Bladder microvascular endothelial cell (primary cell): ENCODE results near the gene CEMP1. TPM values are rescaled to one million over a fixed set of nuclear protein-coding genes. Genes with fewer than 3 reads are reported as not detected.

Experiments
- total RNA-seq: library from RNA; depleted of rRNA; stranded (reverse); fragments of >200 nt; gene quantifications from 2 replicates; pipeline ENCODE4 v1.2.3, GENCODE V29; 2014

Gene CEMP1, protein sequence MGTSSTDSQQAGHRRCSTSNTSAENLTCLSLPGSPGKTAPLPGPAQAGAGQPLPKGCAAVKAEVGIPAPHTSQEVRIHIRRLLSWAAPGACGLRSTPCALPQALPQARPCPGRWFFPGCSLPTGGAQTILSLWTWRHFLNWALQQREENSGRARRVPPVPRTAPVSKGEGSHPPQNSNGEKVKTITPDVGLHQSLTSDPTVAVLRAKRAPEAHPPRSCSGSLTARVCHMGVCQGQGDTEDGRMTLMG
- total RNA-seq = not detected in 2 replicates

DNA sequence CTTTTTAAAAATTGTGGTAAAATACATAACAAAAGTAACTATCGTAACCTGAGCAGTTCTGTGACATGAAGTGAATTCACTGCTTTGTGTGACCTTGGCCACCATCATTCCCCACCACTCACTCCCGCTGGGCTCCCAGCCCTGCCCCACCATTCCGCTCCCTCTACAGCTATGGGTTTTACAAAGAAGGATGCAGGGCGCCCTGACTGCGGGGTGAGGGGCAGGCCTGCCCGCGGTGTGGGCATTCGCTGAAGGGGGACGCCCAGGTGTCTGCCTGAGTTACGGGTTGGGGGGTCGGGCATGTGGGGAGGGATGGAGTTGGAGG, at the start of gene CEMP1:
CEMP1 (minus strand) TSS at position 38 of the 325 bp plus-strand sequence. CDS start 335 bp downstream, outside the sequence.

DNA sequence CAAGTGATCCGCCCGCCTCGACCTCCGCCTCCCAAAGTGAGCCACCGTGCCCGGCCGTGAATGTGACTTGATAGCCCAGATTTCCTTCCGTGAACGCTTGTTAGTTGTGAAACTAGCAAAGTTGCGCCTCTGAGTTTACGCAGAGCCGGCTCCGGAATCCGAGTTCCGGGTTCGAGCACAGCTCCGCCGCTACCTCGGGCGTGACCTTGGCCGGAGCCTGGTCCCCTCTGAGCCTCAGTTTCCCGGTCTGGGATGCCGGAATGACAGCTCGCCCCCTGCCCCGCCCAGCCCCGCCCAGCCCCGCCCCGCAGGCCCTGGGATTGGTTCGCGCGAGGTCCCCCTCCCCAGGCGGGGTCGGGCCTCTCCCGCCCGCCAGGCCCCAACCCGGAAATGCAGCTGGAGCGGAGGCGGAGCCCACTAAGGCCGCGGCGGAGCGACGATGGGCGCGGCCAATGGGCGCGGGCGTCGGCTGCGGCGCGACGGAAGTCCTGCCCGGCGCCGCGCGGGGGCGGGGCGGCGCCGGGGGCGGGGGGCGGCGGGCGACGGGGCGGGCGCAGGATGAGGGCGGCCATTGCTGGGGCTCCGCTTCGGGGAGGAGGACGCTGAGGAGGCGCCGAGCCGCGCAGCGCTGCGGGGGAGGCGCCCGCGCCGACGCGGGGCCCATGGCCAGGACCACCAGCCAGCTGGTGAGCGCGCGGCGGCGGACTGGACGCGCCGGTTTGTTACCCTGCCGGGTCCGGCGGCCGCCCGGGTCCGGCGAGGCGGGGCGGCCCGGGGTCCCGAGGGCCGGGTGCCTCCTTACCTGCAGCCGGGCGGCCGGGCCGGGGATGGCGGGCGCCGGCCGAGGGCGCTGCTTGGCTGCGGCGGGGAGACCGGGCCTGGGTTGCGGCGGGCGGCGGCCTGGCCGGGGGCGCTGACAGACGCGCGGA, 6.5 kb upstream of the CEMP1 start, which contains the start of gene PDPK1:
PDPK1 (plus strand) TSS at position 571 of the 929 bp plus-strand sequence; CDS start at position 663, 92 bp downstream.

DNA sequence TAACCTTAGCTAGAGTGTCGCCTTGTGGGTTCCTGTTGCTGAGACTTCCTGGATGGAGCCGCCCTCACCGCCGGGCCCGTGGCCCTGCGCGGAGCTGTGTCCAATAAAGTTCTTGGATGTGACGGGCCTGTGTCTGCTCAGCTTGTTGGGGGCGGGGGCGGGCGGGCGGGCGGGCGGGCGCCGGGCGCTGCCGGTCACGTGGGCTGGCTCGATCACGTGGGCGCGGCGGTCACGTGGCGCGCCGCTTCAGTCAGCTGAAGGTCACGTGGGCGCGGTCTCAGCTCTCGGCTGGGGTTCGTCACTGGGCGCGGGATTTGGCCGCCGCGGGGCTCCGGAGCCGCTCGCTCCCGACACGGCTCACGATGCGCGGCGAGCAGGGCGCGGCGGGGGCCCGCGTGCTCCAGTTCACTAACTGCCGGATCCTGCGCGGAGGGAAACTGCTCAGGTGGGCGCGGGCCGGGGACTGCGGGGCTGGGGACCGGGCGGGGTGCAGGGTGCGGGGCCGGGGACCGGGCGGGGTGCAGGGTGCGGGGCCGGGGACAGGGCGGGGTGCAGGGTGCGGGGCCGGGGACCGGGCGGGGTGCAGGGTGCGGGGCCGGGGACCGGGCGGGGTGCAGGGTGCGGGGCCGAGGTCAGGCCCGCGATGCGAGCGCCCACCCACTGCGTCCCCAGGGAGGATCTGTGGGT, 11.0 kb downstream of the CEMP1 start, which contains the start of gene AMDHD2:
AMDHD2 (plus strand) TSS at position 275 of the 687 bp plus-strand sequence; CDS start at position 363, 88 bp downstream.

DNA sequence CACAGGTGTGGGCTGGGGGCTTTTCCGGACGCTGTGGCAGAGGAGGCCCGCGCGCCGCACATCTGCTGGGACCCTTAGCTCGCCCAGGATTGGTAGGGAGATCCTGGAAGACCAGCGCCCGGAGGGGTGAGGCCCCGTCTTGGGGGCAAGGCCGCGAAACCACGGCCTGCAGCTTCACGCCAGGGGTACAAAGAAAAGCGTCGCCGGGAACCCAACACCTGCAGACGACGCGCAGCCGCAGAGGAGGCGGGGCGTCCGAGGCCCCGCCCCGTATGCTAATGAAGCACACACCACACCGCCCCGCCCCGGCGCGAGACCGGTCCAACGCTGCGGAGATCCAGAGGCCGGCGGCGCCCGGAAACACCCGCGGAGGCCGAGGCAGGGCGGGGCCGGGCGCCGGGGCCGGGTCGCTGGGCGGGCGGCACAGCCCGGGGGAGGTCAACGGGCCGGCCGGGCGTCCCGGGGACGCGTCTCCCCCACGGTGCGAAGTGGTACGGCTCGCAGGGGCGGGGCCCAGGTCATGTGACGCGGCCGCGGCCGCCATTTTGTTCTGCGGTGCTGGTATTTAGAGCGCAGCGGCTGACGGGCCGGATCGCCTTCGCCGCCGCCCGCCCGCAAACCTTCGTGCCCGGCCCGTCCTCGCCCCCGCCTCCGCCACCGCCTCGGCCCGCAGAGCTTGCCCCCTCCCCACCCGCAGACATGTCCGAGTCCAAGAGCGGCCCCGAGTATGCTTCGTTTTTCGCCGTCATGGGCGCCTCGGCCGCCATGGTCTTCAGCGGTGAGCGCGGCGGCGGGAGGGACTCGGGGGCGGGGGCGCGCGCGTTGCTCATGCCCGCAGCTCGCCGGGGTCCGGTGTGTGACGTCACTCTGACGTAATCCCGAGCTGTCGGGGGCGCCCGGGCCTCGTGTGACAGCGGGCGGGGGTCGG, 17.5 kb downstream of the CEMP1 start, which contains the start of gene ATP6V0C:
ATP6V0C (plus strand) TSS at position 548 of the 928 bp plus-strand sequence; CDS start at position 700, 152 bp downstream.

Other genes starting within 250 kb of the CEMP1 start
- gene ABCA3, start 190.7 kb downstream of the CEMP1 start, total RNA-seq = 19.4 and 67.6 TPM in 2 replicates
- gene CCNF, start 102.0 kb downstream of the CEMP1 start, total RNA-seq = 22.8 and 41.6 TPM in 2 replicates
- gene TEDC2, start 71.3 kb downstream of the CEMP1 start, total RNA-seq = 5.9 and 7.1 TPM in 2 replicates
- 0.13 TPM in 1 of 2 replicates, not detected in the other for gene NTN3, start 60.1 kb downstream of the CEMP1 start, total RNA-seq
- gene TBC1D24, start 56.3 kb downstream of the CEMP1 start, total RNA-seq = 6.5 and 19.8 TPM in 2 replicates
- 5.7 and 17.4 TPM in 2 replicates for gene ATP6V0C, start 17.5 kb downstream of the CEMP1 start, total RNA-seq
- gene AMDHD2, start 11.0 kb downstream of the CEMP1 start, total RNA-seq = 32.9 and 54.7 TPM in 2 replicates
- 16.5 and 22.6 TPM in 2 replicates for gene PDPK1, start 6.6 kb upstream of the CEMP1 start, total RNA-seq
- gene KCTD5, start 151.1 kb upstream of the CEMP1 start, total RNA-seq = 21.2 and 24.5 TPM in 2 replicates
- 0.16 and 0.19 TPM in 2 replicates for gene PRSS27, start 188.8 kb upstream of the CEMP1 start, total RNA-seq
- gene SRRM2, start 221.2 kb upstream of the CEMP1 start, total RNA-seq = 25.3 and 76.9 TPM in 2 replicates
- 227 and 361 TPM in 2 replicates for gene ELOB, start 245.9 kb upstream of the CEMP1 start, total RNA-seq